Astrocyte of the hippocampus (primary cell): ENCODE data around the gene PIGT.
A peak's percentile ranks its signal among the peaks of the same experiment; 100 is the strongest.

Experiments
- DNase-seq: peaks from one replicate; pipeline ENCODE4 v3.0.0; 2011; ENCODE audit warnings: low read depth, low spot score

PIGT gene

DNA sequence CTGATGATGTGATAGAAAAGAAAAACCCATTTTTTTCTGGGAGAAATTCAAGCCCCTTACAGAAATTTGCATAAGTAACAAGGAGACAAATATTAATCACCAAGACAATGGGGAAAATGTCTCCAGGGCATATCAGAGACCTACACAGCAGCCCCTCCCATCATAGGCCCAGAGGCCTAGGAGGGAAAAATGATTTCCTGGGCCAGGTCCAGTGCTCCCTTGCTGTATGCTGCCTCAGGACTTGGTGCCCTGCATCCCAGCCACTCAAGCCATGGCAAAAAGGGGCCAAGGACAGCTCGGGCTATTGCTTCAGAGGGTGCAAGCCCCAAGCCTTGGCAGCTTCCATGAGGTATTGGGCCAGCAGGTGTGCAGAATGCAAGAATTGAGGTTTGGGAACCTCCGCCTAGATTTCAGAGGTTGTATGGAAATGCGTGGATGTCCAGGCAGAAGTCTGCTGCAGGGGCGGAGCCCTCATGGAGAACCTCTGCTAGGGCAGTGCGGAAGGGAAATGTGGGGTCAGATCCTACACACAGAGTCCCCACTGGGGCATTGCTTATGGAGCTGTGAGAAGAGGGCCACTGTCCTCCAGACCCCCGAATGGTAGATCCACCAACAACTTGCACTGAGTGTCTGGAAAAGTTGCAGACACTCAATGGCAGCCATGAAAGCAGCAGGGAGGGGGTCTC lies 15.5 kb upstream of the PIGT start:
- no peak for DNase-seq

DNA sequence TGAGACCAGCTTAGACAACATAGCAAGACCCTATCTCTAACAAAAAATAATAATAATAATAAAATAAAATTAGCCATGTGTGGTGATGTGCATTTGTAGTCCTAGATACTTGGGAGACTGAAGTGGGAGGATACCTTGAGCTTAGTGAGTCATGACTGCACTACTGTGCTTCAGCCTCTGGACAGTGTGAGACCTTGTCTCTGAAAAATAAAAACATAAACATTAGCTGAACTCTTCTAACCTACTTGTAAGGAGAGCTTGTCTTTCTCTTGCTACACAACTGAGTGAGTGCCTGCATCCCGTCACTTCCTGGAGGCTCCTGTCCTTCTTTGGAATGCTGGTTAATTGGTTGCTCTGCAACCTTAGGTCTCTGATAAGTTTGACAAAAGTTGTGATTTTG lies 13.0 kb upstream of the PIGT start:
- DNase-seq, result no peak

DNA sequence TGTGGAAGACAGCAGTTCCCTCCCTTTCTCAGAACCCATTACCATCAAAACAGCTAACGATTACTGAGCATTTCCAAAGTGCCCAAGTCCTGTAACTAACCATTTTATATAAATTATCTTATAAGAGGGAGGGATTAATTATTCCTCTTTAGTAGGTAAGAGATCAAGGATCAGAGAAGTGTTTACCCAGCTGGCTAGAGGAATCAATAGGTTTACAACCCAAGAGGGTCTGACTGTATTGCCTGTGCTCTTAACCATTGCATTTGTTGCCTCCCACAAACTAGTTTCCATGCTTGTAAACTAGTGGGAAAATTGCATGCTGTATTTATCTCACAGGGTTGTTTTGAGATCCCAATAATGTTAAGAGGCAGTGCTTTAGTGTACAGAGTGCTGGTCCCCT lies 11.5 kb upstream of the PIGT start:
- no peak for DNase-seq

DNA sequence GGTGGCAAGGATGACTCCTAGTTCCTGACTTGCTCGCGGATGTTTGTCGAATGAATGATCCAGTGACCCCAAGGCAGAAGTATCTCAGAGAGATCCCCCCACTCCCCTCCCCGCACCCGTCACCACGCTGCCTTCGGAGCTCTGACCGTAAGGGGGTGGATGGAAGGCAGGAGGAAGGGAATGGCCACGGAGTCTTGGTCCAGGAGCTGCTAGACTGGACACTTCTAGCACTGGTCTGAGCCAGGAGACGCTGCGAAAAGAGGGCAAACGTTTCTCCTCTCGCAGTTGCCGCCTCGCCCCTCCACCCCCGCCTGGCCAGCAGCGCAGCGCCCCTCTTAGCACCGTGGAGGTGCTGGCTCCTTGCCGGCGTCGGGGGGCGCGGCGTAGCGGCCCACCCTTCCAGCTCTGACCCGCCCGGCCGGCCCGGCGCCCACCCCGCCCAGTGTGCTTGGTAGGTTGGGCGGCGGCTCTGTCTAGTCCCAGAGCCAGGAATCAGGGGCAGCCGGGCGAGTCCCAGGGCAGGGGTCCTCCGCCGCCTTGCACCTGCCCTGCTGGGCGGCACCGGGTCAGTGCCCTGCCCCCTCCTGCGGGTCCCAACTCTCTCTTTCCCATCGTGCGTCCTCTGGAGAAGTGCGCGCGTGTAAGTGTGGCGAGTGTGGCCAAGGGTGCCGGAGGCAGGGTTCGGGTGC lies 10.2 kb upstream of the PIGT start:
- DNase-seq, result peak; percentile 31

DNA sequence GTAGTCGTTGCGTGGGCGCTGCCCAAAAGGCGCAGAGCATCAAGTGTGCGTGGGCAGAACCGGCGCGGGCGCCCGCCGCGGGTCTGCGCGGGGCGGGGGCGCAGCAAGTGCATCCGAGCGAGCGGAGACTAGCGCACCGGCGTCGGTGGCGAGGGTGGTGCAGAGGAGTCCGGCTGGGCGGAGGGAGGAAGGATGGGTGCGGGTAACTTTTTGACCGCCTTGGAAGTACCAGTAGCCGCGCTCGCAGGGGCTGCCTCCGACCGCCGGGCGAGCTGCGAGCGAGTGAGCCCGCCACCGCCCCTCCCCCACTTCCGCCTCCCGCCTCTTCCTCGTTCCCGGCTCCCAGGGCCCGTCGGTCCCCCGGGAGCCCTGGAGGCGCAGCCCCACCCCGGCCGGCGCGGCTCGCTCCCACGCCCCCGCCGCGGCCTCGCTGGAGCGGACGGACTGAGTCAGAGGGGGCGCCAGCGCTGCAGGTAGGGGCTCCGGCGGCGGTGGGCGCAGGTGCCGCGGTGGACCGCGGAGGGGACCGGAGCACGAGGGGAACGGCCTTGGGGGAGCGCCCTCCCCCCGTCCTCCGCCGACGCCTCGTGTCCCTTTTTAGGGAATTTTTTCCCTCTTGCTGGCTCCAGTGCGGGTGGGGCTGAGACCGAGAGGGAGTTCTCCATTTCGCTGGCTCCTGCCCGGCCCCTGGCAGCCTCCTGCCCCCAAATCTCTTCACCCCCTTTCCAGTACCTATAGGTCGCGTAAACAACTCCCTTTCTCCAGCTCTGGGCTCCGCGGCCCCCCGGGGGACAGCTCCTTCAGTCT lies 9.5 kb upstream of the PIGT start:
- DNase-seq, result peak; percentile 52

DNA sequence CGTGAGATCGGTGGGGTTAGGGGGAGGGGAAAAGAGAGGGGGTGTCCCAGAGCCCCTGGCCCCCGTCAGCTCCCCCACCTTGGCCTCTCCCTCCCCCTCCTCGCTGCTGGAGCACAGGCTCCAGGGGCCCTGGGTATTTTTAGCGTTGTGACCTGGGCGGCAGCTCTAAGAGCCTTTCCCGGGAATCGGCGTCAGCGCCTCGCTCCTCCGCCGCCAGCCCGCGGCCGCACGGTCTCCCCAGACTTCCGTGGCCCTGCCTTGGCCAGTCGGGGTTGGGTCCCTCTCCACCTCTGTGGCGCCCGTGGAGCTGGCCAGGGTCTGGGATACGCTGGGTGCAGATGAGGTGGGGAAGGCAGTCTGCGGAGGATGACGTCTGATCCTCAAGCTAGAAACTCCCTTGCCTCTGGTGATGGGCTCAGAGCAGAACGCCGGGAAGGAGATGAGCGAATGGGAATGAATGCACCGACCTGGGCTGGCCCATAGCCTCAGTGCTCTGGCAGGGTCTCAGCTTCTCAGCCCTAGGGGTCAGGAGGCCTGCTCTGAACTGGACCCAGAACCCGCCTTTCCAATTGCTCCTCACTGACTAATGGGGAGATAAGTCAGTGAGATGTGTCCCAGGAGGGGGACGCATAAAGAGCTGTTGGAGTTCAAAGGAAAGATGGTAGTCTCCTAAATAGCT lies 8.7 kb upstream of the PIGT start:
- DNase-seq, result peak; percentile 51

DNA sequence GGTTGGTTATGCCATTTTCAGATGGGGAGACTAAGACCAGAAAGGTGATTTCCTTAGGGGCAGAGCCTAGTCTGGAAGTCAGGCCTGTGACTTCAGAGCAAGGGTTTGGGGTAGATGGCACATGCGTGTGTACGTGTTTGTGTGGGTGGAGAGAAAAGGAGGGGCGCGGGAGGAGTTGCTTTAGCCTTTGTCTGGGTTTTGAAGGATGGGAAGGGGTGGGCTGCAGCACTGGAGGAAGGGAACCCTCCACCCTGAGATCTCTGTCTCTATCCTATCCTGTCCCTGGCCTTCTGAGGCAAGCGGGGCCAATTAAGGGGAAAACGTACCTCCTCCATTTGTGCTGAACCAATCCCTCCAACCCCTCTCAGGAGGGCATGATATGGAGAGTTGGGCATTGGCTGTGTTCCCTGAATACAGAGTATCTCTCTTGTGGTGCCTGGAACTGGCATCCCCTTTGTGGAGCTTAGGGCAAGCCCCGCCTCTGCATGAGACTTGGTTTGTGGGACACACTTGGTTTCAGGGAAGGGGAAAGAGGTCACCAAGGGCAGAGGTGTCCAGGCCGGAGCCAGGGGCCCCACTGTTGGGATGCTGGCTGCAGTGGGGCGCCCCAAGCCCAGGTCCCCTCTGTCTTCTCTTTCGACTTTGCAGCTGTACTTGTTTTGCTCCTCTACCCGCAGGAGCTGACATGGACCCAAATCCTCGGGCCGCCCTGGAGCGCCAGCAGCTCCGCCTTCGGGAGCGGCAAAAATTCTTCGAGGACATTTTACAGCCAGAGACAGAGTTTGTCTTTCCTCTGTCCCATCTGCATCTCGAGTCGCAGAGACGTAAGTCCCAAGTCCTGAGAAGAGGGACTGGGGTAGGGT lies 7.9 kb upstream of the PIGT start, which contains the start of gene DBNDD2:
DBNDD2 (plus strand) TSS at position 507 of the 863 bp plus-strand sequence; CDS start at position 686, 179 bp downstream.
- DNase-seq, result no peak

DNA sequence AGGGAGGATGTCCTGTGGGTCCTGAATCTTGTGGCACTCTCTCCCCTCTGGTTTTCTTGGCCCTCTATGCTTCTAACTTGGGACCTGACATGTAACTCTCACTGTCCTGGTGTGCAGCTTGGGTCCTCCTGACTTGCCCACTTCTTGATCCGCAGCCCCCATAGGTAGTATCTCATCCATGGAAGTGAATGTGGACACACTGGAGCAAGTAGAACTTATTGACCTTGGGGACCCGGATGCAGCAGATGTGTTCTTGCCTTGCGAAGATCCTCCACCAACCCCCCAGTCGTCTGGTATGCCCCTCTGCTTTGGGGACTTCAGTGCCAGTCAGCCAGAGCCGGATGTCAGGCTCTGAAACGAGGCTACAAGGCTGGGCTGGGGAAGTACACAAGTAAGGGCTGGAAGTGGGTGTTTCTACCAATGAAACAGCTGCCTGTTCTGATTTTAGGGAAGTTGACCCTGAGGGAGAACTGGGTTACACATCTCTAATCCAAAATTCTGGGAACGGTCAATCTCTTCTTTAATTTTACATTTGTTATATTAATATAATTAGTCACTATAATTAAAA lies 7.2 kb upstream of the PIGT start:
- no peak for DNase-seq

DNA sequence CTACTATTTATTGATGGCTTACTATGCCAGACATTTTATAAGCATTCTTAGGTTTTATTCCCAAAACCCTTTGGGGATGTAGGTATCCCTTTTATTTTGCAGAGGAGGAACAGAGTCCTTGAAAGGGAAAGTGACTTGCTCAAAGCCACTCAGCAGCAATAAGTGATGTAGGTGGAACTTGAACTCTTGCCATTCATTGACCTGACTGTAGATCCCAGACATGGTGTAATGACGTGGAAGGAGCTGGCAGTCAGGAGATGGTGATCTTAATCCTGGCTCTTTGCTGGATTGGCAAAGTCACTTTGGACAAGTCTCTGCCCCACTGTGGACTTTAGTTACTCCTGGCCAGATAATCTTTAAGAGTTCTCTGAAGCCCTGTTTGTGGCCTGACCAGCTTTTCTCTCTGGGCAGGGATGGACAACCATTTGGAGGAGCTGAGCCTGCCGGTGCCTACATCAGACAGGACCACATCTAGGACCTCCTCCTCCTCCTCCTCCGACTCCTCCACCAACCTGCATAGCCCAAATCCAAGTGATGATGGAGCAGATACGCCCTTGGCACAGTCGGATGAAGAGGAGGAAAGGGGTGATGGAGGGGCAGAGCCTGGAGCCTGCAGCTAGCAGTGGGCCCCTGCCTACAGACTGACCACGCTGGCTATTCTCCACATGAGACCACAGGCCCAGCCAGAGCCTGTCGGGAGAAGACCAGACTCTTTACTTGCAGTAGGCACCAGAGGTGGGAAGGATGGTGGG lies 6.2 kb upstream of the PIGT start:
- no peak for DNase-seq

DNA sequence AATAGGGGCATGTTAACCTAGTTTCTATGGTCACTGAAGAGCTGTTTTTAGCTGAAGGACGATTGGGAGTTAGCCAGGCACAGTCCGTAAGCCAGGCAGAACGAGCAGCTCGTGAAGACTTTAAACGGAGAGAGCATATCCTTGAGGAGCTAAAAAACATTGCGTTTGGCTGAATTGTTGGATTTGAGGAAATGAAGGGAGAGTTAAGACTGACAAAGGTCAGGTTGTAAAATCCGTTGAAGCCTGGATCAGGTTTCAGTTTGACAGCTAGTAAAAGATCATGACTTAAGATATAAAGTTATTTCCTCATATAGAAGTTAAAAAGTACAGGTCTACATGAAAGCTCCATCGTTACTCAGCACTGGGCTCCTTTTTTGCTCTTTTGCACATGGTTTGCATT lies 5.1 kb upstream of the PIGT start:
- no peak for DNase-seq

DNA sequence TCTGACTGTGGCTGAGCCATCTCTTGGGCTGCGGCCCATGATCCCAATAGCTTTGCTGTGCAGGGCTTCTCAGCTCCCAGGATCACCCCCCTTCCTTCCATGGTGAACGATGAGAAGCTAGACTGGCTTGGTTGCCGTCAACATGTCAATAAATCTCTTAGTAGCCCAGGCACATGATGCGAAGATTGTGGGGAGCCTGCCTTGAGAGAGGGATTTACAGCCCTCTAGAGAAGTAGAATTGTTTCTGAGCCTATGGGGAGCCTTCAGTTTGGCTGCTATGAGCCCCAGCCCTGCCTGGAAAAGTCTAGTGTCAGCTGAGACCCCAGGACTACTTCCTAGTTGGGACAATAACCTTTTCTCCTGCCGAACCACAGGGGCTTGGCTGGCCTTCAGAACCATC lies 3.3 kb upstream of the PIGT start:
- DNase-seq, result no peak

DNA sequence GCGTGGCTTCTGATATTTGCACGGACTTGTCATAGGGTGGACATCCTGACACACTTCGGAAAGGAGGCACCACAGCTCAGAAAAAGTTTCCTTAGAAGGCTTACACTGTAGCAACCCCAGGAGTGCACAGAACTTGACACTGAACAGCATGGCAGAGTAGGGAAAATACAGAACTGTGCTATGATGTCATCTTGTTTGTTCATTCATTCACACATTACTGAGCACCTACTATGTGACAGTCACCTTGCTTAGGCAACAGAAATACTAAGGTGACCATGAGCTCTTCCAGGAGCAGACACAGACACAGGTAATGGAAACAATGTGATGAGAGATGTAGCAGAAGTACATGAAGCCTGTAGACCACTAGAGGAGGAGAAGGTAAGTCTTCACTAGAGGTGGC lies 2.5 kb upstream of the PIGT start:
- no peak for DNase-seq

DNA sequence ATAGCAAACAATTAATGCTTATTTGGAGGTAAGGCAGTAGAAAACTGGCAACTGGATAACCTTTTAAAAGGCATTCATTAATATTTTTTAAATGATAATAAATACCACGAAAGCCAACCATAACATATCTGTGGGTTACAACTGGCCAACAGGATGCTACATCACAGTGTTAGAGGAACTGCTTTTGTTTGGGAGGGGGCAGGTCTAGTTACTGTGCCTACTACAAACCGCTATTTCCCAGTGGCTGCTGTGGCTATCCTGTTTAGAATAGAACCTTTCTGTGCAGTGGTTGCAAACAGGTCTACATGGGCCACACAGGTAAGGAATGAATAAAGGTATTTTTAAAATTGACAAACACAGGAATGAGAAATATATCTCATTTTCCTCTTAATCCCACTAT lies 976 bp downstream of the PIGT start:
- DNase-seq, result no peak

DNA sequence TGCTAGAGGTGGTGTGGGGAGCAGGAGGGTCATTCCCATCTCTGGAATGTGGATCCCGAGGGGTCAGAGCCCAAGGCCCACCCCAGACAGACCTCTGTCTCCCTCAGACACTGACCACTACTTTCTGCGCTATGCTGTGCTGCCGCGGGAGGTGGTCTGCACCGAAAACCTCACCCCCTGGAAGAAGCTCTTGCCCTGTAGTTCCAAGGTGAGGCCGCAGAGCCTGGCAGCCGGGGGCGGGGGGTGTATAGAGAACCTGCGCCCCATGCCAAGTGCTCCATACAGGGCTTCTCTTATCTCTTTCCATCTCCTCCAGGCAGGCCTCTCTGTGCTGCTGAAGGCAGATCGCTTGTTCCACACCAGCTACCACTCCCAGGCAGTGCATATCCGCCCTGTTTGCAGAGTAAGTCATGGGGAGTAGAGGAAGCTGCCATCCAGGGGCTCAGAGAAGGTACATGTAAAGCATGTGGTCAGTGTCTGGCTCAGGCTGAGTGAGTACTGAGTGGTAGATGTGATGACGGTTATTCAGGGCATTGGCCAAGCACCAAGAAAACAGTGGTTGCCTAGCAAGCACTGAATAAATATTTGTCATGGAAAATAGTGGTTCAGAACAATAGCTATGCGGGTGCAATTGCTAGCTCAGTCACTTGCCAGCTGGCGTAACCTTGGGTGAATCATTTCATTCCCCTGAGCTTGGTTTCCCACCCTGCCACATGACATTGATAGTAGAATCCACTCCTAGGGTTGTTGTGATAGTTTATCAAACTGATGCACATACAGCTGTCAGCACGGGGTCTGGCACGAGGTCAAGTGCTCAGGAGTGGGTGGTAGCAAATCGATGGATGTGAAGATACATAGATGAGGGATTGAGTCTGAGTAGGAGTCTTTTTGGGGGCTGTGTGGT lies 3.5 kb downstream of the PIGT start:
- peak; percentile 98 for DNase-seq

DNA sequence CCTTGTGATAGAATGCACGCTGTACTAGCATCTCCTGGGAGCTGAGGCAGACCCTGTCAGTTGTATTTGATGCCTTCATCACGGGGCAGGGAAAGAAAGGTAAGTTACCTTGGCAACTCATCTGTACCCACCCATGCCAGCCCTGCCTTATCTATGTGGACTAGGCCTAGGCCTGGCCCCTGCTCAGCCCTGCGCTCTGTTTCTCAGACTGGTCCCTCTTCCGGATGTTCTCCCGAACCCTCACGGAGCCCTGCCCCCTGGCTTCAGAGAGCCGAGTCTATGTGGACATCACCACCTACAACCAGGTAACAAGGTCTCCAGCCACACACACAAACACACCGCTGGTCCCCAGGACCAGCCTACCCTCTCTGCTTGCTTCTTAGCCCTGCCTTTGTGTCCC lies 4.2 kb downstream of the PIGT start:
- DNase-seq, result no peak

DNA sequence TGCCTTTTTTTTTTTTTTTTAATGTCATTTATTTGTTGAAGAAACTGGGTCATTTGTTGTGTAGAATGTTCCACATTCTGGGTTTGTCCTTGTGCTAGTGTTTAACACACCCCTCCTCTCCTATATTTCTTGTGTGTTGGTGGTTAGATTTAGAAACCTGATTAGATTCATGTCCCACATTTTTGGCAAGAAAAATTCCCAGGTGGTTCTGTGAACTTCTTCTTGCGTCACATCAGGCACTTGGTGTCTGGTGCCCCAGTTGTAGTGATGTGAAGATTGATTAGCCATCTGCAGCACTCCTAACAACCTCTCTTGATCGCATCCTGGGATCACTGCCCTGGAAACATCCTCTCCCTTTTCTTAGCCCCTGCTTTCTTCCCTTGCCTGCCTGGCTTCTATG lies 7.8 kb downstream of the PIGT start:
- no peak for DNase-seq

DNA sequence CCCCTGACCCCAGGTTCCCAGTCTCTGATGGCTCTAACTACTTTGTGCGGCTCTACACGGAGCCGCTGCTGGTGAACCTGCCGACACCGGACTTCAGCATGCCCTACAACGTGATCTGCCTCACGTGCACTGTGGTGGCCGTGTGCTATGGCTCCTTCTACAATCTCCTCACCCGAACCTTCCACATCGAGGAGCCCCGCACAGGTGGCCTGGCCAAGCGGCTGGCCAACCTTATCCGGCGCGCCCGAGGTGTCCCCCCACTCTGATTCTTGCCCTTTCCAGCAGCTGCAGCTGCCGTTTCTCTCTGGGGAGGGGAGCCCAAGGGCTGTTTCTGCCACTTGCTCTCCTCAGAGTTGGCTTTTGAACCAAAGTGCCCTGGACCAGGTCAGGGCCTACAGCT lies 9.6 kb downstream of the PIGT start:
- no peak for DNase-seq

DNA sequence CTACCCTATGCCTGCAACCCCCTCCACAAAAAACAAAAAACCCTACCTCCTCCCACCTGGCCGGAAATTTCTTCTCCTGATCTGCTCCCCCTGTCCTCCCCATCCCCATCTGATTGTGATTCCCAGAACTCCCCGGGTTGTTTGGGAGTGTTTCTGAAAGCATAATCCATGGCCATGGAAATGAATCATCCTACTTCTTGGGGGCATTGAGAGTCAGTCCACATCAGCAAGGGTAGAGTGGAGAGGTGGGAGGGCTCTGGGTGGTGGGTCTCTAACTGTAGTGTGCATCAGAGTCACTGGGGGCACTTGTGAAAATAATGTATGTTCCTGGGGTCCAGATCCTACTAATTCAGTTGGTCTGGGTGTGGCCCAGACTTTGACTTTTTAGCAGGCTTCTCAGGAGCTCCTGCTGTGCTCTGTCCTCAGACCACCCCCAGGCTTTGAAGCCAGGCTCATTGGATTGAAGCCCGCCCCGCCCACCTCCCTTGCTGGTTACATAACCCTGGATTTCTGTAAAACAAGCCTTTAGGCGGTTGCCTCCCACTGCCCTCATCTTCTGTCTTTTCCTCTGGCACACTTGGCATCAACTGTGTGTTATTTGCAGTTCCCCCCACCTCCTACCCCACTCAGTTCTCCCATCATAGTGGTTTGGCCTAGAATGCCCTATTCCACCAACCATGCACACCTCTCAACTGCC lies 10.5 kb downstream of the PIGT start:
- DNase-seq, result no peak
